Esophagus squamous epithelium (tissue), 4 donors: Measurements from ENCODE around the gene APLNR.

ENCODE experiments used
- CTCF ChIP-seq, 6 experiments: fragments of 450-650 bp in 4 of 6; fragments of 200-600 bp in 2 of 6; sonication (generic) in 2 of 6; IDR thresholded peaks; one replicate each; pipeline ENCODE4 v1.5.1; 2016 to 2019; ENCODE audit warnings: antibody characterized with exemption in 6 of 6, mild to moderate bottlenecking in 4 of 6, moderate library complexity in 4 of 6
- POLR2A ChIP-seq, 4 donors: fragments of 450-650 bp; IDR thresholded peaks; one replicate each; pipeline ENCODE4 v1.6.1; 2017; ENCODE audit warnings: antibody characterized with exemption in 4 of 4, mild to moderate bottlenecking in 4 of 4, moderate library complexity in 3 of 4

- no peak for TF ChIP-seq POLR2A (IDR thresholded peaks at IDR 0.05)
- TF ChIP-seq CTCF (IDR thresholded peaks at IDR 0.05): no peak
Measured at GRCh38 chr11:57197762-57198161, 39.3 kb downstream of the APLNR start.
